COLO668 (cell line): ENCODE results near the gene CSMD2.
"Not testable (repeated sequence)": the region's sequence is repeated elsewhere in the genome, so short reads cannot be mapped to it uniquely, and the experiment has no call there.

Experiments used
- DNase-seq: peaks from one replicate; lab custom pipeline; 2025; ENCODE audit not compliant: unreplicated experiment; lab: John Stamatoyannopoulos, UW

The CSMD2 gene

GRCh38 chr1:33516428-33516827 is 648.6 kb downstream of the CSMD2 start:
- no peak for DNase-seq

- DNase-seq, result no peak
Observed at GRCh38 chr1:33515607-33516006, 649.4 kb downstream of the CSMD2 start.

- no peak for DNase-seq
Observed at GRCh38 chr1:33515112-33515511, 649.9 kb downstream of the CSMD2 start.

- no peak for DNase-seq
Observed at GRCh38 chr1:33512226-33513011, 652.6 kb downstream of the CSMD2 start.

GRCh38 chr1:33509276-33509675 is 655.8 kb downstream of the CSMD2 start:
- not testable (repeated sequence) for DNase-seq

GRCh38 chr1:33508151-33508550 is 656.9 kb downstream of the CSMD2 start:
- no peak for DNase-seq

GRCh38 chr1:33507661-33508060 is 657.4 kb downstream of the CSMD2 start:
- no peak for DNase-seq

GRCh38 chr1:33503506-33503905 is 661.5 kb downstream of the CSMD2 start:
- no peak for DNase-seq

GRCh38 chr1:33502726-33503125 is 662.3 kb downstream of the CSMD2 start:
- DNase-seq, result no peak

- DNase-seq, result no peak
Observed at GRCh38 chr1:33501774-33502173, 663.3 kb downstream of the CSMD2 start.

GRCh38 chr1:33501309-33501708 is 663.7 kb downstream of the CSMD2 start:
- no peak for DNase-seq

- no peak for DNase-seq
Observed at GRCh38 chr1:33500547-33500946, 664.5 kb downstream of the CSMD2 start.

- DNase-seq, result no peak
Observed at GRCh38 chr1:33497410-33497809, 667.6 kb downstream of the CSMD2 start.

- no peak for DNase-seq
Observed at GRCh38 chr1:33494929-33495328, 670.1 kb downstream of the CSMD2 start.

GRCh38 chr1:33488624-33489023 is 676.4 kb downstream of the CSMD2 start:
- no peak for DNase-seq

GRCh38 chr1:33482412-33482811 is 682.6 kb downstream of the CSMD2 start:
- DNase-seq, result no peak

- DNase-seq, result no peak
Observed at GRCh38 chr1:33477451-33477850, 687.6 kb downstream of the CSMD2 start.

GRCh38 chr1:33473900-33474299 is 691.1 kb downstream of the CSMD2 start:
- DNase-seq, result no peak

- DNase-seq, result peak; percentile 100
Observed at GRCh38 chr1:33472269-33472980, 692.6 kb downstream of the CSMD2 start, which contains the start of gene ZSCAN20. TSS of gene ZSCAN20 (plus strand) at chr1:33472645. CDS start at chr1:33479289, 6,644 bp downstream.

- no peak for DNase-seq
Observed at GRCh38 chr1:33471416-33471815, 693.6 kb downstream of the CSMD2 start.

- peak; percentile 91 for DNase-seq
Observed at GRCh38 chr1:33470495-33471012, 694.5 kb downstream of the CSMD2 start.

GRCh38 chr1:33469691-33470090 is 695.3 kb downstream of the CSMD2 start:
- DNase-seq, result no peak
